Spleen (tissue), 7 donors: ENCODE results near the gene EMX1.

Experiments used
- CTCF ChIP-seq, 11 experiments: fragments of 200-600 bp in 7 of 11; fragments of 450-650 bp in 4 of 11; sonication (generic) in 4 of 11; IDR thresholded peaks in 8 of 11; conservative IDR thresholded peaks in 3 of 11; 1 replicate in 7 of 11; 2 replicates in 4 of 11; pipeline versions ENCODE4 v1.4.0 to v1.8.0; 2016 to 2021; ENCODE audit warnings: antibody characterized with exemption in 11 of 11, inconsistent platforms in 4 of 11, mild to moderate bottlenecking in 1 of 11
- POLR2AphosphoS5 ChIP-seq, 3 donors: sonication (generic); formaldehyde crosslinking; IDR thresholded peaks; one replicate each; pipeline ENCODE4 v1.5.1; 2017; ENCODE audit warnings: antibody characterized with exemption in 3 of 3
- donor health status: DM: no; HTN: no; CAD: no; lungs with moderate emphysema.
- donor health status: DM: no; HTN: no; CAD: no.
- donor health status: DM: no; HTN: no; CAD: no.

- TF ChIP-seq CTCF (IDR thresholded peaks at IDR 0.05 in 8 of 11, conservative IDR thresholded peaks at IDR 0.05 in 3 of 11), result no peak
- no peak for TF ChIP-seq POLR2AphosphoS5 (IDR thresholded peaks at IDR 0.05)
These were observed 33.4 kb downstream of the EMX1 start for GRCh38 chr2:72950558-72951255.
